Omental fat pad (tissue), 4 donors: Measurements from ENCODE around the gene IFNA16. TPM values are rescaled to one million over a fixed set of nuclear protein-coding genes. Genes with fewer than 3 reads are reported as not detected.
"Not testable (repeated sequence)": the region's sequence is repeated elsewhere in the genome, so short reads cannot be mapped to it uniquely, and the experiment has no call there.

Experiments
- ATAC-seq: fragments of 150-250 bp; one replicate; pipeline ENCODE4 v1.9.1; 2016; ENCODE audit warnings: mild to moderate bottlenecking, moderate library complexity; ENCODE audit not compliant: low FRiP score
- DNase-seq: peaks from one replicate; pipeline ENCODE4 v3.0.0-alpha.2; 2019; ENCODE audit warnings: low spot score
- total RNA-seq, 4 donors: library from RNA; depleted of rRNA; stranded (reverse); fragments of >200 nt; gene quantifications; one replicate each; pipeline ENCODE4 v1.1.0, GENCODE V29; 2016
- TF ChIP-seq, protein P1 (sequence below), 3 donors: fragments of 450-650 bp; IDR thresholded peaks; one replicate each; pipeline ENCODE4 v1.5.1; 2016 to 2017; ENCODE audit warnings: antibody characterized with exemption in 3 of 3, mild to moderate bottlenecking in 3 of 3, moderate library complexity in 2 of 3

Gene IFNA16
- total RNA-seq, 4 donors from 2014 or later, result not detected

DNA sequence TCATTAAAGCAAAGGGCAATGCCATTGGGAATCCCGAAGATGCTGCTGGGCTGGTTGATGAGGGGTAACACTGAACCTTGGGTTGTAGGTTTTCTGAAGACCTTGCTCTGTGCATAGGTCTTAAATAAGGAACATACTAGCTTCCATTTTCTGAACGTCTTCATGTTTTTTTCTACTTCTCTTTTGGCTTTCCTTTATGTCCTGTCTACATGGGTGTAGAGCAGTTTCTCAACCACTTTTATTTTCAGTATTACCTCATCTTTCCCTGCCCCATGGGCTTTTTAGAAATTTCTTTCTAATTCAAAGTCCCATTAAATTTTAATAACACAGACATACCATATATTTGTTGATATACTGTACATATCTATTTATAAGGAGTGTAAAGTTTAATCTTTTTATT is 22.8 kb upstream of the IFNA16 start, which contains the start of gene IFNA14:
Gene IFNA14 (minus strand): TSS at position 95 of the 400 bp plus-strand sequence. CDS start 70 bp downstream, at position 25.
- no peak for ATAC-seq
- TF ChIP-seq, protein P1, sequence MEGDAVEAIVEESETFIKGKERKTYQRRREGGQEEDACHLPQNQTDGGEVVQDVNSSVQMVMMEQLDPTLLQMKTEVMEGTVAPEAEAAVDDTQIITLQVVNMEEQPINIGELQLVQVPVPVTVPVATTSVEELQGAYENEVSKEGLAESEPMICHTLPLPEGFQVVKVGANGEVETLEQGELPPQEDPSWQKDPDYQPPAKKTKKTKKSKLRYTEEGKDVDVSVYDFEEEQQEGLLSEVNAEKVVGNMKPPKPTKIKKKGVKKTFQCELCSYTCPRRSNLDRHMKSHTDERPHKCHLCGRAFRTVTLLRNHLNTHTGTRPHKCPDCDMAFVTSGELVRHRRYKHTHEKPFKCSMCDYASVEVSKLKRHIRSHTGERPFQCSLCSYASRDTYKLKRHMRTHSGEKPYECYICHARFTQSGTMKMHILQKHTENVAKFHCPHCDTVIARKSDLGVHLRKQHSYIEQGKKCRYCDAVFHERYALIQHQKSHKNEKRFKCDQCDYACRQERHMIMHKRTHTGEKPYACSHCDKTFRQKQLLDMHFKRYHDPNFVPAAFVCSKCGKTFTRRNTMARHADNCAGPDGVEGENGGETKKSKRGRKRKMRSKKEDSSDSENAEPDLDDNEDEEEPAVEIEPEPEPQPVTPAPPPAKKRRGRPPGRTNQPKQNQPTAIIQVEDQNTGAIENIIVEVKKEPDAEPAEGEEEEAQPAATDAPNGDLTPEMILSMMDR (IDR thresholded peaks at IDR 0.05), result no peak
- no peak for DNase-seq

DNA sequence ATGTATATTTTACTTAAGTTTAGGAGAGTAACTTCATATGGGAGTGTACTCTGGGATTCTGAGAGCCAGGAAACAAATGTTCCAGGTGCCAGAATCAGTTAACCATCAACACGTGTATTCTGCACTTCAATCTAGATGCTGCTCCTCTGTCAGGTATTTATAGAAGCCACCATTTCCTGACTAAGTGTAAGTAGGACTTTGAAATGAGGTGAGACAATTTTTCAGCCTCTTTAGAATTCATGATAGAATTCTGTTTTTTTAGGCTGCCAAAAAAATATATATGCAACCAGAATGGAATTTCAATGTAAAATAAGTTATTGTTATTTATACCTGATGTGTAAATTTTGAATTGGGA is 19.2 kb upstream of the IFNA16 start:
- not testable (repeated sequence) for ATAC-seq, DNase-seq

DNA sequence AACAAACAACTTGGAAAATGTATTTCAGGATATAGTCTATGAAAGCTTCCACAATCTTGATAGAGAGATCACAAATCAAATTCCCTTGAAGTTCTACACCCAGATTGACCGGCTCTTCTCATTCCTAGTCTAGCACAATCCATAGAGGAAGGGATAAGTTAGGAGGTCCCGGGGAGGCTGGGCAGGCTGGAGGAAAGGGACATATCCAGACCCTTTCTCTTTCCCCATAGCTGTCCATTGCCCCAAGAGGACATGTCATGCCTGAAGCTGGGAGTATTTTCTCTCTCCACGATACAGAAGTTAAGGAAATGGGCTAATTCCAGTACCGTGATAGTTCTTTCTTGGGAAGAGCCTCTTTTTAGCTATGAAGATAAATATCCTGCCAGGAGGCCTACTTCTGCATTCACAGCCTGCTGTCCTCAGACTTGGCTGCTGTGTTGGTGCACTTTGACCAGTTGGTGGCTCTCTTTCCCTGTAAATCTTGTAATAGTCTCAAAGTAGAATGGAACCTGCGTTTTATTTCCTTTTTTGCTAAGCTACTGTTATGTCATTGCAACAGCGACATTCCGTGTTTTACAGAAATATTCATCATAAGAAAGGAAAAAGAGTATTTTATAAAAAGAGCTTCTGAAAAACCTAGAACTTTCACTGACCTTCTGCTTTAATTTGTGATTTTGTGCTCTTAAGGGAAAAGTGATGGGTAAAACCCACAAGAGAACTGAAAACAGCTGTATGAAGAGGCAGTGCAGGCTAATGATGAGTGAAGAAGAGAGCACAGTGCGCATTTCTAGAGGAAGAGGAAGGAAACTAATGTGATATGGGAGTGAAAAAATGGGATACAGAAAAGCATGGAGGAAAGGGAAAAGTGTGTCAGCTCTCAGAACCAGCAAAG is 18.6 kb upstream of the IFNA16 start:
- ATAC-seq, DNase-seq: not testable (repeated sequence)

DNA sequence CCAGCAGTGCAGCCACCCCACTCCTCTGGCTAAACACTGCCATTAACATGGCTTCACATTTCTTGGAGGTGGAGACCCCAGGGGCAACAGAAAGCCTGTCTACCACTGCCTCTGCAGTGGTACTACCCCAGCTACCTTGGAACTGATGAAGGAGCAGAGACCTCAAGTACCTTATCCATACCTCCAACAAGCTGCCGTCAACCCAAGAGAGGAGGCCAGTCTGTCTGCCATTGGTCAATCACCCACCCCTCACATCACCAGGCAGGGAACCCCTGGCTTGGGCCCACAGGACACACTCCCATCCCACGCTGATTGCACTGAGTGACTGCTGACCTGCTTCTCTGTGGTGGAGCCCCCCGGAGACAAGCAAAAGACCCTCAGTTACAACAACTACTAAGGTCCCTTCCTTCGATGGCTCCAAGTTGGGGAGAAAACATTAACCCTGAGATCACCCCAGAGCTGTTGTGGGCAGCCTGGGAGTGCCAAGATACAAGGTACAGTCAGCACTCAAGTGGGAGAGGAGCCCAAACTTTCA is 17.1 kb upstream of the IFNA16 start:
- no peak for ATAC-seq
- DNase-seq, result no peak

DNA sequence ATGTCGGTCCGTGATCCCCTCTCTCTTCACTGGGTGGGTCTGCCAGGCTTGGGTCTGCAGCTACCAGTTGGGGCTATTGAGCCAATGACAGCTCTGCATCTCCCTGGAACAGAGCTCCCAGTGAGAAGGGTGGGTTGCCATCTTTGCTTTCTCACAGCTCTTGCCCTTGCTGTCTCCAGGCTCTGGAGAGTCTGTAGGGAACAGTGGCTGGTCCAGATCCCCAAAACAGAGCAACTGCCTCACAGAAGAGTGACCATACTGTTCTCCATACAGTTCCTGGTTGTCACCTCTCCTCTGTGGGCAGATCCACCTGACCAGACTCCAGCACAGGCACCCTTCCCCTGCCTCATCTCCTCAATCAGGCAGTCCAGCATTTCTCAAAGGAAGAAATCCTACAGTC is 16.1 kb upstream of the IFNA16 start:
- TF ChIP-seq, protein P1 (IDR thresholded peaks at IDR 0.05), result no peak
- no peak for DNase-seq
- no peak for ATAC-seq

More for the DNA sequence above, 17.1 kb upstream of the IFNA16 start:
- TF ChIP-seq, protein P1 (IDR thresholded peaks at IDR 0.05), result no peak

DNA sequence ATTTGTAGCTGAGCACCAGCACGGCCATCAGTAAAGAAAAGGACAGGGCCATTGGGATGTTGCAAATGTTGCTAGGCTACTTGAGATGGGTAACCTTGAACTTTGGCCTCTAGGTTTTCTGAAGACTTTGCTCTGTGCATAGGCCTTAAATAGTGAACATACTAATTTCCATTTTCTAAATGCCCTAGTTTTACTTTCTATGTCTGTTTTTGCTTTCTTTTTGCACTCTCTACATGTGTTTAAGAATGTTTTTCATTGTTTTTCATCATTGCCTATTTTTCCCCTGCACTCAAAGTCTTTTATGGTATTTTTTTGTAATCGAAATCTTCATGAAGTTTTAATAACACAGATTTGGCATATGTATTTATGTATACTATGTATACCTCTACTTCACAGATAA is 11.0 kb upstream of the IFNA16 start, which contains the start of gene IFNA17:
Gene IFNA17 (minus strand): TSS at position 101 of the 400 bp plus-strand sequence. CDS start 49 bp downstream, at position 52.
- TF ChIP-seq, protein P1 (IDR thresholded peaks at IDR 0.05), result no peak
- DNase-seq (no peak), ATAC-seq (no peak)

DNA sequence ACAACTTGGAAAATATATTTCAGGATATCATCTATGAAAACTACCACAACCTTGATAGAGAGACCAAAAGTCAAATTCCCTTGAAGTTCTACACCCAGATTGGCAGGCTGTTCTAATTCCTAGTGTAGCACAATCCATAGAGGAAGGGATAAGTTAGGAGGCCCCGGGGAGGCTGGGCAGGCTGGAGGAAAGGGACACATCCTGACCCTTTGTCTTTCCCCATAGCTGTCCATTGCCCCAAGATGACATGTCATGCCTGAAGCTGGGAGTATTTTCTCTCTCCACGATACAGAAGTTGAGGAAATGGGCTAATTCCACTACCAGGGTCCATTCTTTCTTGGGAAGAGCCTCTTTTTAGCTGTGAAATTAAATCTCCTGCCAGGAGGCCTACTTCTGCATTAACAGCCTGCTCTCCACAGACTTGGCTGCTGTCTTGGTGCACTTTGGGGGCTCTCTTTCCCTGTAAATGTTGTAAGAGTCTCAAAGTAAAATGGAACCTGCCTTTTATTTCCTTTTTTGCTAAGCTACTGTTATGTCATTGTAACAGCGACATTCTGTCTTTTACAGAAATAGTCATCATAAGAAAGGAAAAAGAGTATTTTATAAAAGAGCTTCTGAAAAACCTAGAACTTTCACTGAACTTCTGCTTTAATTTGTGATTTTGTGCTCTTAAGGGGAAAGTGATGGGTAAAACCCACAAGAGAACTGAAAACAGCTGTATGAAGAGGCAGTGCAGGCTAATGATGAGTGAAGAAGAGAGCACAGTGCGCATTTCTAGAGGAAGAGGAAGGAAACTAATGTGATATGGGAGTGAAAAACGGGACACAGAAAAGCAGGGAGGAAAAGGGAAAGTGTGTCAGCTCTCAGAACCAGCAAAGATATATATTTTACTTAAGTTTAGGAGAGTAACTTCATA is 3.4 kb downstream of the IFNA16 start:
- DNase-seq, ATAC-seq: not testable (repeated sequence)

DNA sequence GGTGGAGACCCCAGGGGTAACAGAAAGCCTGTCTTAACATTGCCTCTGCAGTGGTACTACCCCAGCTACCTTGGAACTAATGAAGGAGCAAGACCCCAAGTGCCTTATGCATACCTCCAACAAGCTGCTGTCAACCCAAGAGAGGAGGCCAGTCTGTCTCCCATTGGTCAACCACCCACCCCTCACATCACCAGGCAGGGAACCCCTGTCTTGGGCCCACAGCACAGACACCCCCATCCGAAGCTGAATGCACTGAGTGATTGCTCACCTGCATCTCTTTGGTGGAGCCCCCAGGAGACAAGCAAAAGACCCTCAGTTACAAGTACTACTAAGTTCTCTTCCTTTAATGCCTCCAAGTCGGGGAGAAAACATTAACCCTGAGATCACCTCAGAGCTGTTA is 5.0 kb downstream of the IFNA16 start:
- not testable (repeated sequence) for DNase-seq, ATAC-seq

DNA sequence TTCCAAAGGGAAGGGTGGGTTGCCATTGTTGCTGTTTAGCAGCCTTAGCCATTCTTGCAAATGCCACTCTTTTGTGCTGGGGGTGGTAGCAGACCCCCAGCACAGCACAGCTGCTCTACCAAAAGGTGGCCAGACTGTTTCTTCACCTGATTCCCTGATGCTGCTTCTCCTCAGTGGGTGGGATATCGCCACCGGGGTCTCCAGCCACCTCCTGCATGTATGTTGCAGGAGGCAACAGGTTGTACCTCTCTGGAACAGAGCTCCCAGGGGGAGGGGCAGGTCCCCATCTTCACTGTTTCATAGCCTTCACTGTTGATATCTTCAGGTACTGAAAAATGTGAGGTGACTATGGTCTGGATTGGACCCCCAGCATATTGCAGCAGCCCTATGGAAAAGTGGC is 6.3 kb downstream of the IFNA16 start:
- DNase-seq, result not testable (repeated sequence)

More for the DNA sequence above, 6.3 kb downstream of the IFNA16 start:
- not testable (repeated sequence) for ATAC-seq
